Non-pigmented ciliary epithelial cell (primary cell): Measurements from ENCODE around the gene NBPF15.
"Not testable (repeated sequence)": the region's sequence is repeated elsewhere in the genome, so short reads cannot be mapped to it uniquely, and the experiment has no call there.

ENCODE experiments used
- DNase-seq: peaks from one replicate; pipeline ENCODE4 v3.0.0-alpha.2; 2010; ENCODE audit warnings: low read depth

The NBPF15 gene, protein sequence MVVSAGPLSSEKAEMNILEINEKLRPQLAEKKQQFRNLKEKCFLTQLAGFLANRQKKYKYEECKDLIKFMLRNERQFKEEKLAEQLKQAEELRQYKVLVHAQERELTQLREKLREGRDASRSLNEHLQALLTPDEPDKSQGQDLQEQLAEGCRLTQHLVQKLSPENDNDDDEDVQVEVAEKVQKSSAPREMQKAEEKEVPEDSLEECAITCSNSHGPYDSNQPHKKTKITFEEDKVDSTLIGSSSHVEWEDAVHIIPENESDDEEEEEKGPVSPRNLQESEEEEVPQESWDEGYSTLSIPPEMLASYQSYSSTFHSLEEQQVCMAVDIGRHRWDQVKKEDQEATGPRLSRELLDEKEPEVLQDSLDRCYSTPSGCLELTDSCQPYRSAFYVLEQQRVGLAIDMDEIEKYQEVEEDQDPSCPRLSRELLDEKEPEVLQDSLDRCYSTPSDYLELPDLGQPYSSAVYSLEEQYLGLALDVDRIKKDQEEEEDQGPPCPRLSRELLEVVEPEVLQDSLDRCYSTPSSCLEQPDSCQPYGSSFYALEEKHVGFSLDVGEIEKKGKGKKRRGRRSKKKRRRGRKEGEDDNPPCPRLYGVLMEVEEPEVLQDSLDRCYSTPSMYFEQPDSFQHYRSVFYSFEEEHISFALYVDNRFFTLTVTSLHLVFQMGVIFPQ

GRCh38 chr1:144461136-144461759 lies at the start of gene NBPF15:
TSS of gene NBPF15 (minus strand) at chr1:144461669. CDS start at chr1:144440003, 21,666 bp downstream.
- not testable (repeated sequence) for DNase-seq

- not testable (repeated sequence) for DNase-seq
Measured at GRCh38 chr1:144496429-144496828, 35.0 kb upstream of the NBPF15 start.

- DNase-seq: not testable (repeated sequence)
Measured at GRCh38 chr1:144494130-144494529, 32.7 kb upstream of the NBPF15 start.

DNA sequence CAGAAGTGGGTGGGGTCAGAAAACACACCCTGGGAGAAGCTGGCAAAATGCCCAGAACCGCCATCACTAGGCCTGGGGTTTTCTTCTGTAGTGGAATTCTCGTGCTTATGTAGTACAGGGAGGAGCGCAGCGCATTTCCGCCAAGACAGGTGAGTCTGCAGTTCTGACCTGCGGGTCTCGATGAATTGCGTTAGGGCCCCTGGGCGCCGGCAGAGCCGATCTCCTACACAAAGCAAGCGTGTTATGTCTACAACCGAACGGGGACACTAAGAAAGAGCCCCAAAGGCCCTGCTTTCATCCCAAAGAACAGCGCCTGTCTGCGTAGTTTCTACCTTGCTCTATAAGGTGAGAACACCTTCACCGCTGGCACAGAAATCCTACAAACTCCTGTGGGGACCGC lies 28.9 kb upstream of the NBPF15 start:
- not testable (repeated sequence) for DNase-seq

GRCh38 chr1:144487002-144487401 lies 25.5 kb upstream of the NBPF15 start:
- DNase-seq: not testable (repeated sequence)

GRCh38 chr1:144485048-144485993 lies 23.9 kb upstream of the NBPF15 start:
- not testable (repeated sequence) for DNase-seq

GRCh38 chr1:144473897-144474296 lies 12.4 kb upstream of the NBPF15 start:
- DNase-seq: not testable (repeated sequence)

- not testable (repeated sequence) for DNase-seq
Measured at GRCh38 chr1:144471434-144471833, 10.0 kb upstream of the NBPF15 start.

DNA sequence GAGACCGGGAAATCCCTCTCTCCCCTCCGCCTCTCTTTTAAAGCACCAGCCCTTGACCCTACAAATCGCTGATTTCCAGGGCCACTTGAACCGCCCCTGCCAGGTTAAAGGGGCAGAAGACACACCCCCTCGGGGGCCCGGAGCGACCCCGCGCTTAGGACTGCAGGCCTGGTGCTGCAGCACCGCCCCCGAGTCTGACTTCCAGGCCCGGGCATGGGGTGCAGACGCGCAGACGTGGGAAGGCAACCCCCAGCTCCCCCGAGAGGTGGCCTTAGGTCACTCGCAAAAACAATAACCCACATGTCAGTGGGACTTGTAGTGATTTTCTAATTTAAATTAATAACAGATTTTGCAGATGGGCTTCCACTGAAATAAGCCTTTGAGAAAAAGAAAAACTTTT lies 309 bp upstream of the NBPF15 start:
- not testable (repeated sequence) for DNase-seq

GRCh38 chr1:144460686-144461085 lies 783 bp downstream of the NBPF15 start:
- DNase-seq: not testable (repeated sequence)

DNA sequence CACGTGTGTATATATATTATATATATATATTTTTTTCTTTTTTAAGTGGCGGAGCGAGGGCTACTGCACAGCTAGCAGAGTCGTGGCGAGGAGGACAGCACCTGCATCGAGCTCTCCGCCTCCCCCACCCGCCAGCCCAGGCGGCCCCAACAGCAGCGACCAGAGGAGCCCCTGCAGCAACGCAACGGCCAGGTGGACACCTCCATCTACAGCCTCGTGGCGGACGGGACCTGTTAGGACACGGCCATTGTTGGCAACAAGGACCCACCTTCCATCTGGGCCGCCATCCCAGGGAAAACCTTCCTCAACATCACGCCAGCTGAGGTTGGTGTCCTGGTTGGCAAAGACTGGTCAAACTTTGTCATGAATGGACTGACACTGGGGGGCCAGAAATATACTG lies 19.1 kb downstream of the NBPF15 start:
- not testable (repeated sequence) for DNase-seq

DNA sequence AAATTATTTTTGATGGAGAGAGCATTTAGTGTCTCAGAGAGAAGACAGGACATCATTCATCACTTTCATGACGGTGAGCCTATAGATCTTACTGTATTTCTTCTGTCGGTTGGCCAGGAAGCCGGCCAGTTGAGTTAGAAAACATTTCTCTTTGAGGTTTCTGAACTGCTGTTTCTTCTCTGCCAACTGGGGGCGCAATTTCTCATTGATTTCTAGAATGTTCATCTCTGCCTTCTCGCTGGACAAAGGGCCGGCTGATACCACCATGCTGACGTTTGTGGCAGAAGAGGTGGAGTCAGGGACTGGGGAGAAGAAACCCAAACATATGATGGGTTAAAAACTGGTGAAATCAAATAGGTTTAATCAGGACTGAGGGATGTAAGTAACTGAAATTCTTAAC lies 21.7 kb downstream of the NBPF15 start:
- not testable (repeated sequence) for DNase-seq

GRCh38 chr1:144418891-144419694 lies 42.4 kb downstream of the NBPF15 start:
- peak; percentile 9 for DNase-seq

DNA sequence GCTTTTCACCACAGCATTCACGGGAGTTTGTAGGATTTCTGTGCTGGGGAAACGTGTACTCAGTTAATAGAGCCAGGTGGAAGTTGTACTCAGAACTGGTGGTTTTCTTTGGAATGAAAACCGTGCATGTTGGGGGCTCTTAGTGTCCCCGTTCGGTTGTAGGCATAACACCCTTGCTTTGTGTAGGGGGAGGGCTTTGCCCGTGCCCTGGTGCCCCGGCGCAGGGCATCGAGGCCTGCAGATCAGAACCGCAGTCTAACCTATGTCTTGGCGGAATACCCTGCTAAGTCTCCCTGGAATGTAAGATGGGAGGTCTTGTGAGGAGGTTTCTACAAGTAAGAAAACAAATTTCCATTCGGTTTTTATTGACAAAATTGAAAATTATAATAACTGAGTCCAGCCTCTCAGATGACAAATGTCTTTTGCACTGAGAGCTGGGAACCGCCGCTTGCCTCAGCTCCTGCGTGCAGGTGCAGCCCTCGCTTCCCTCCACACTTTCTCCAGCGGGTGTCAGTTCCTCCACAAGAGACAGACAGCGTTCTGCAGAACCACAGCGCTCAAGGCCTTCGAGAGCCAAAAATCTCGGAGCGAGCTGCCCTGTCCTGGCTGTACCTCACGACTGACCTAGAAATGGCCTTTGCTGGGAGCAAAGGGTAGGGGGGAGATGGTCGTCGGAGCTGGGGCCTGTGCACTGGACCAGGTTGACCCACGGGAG lies 47.9 kb downstream of the NBPF15 start:
- not testable (repeated sequence) for DNase-seq

DNA sequence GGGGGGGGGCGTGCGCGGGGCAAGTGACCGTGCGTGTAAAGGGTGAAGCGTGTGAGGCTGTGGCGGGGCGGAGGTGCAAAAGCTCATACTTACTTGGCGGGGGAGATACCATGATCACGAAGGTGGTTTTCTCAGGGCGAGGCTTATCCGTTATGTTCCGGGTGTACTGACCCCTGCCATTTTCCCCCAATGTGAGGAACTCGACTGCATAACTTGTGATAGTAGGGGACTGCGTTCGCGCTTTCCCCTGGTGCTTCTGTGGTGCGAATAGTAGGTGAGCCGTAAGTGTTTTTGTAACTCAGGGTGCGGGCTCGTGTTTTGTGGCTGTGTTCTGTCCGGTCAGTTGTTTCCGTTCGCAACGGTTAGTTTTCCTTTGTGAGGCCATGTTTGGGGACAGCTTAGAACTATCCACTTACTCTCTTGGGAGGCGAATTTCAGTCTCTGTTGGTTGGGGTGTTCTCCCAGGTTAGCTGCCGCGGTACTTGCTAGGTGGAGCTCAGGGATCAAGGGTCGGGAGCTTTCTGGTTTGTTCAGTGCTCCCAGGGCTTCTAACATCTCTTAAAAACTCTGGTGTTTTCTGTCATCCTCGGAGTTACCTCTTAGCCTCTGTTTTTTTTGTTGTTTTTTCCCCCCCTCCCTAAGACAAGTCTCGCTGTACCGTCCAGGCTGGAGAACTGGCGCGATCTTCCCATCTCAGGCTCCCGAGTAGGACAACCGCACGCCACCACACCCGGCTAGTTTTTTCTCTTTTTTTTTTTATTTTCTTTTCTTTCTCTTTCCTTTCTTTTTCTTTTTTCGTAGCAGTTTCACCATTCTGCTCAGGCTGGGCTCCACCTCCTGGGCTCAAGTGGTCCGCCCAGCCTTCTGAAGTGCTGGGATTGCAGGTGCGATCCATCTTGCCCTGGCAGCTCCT lies 48.7 kb downstream of the NBPF15 start:
- DNase-seq: peak; percentile 99

- DNase-seq: peak; percentile 40
Measured at GRCh38 chr1:144412068-144412471, 49.4 kb downstream of the NBPF15 start.

- DNase-seq: not testable (repeated sequence)
Measured at GRCh38 chr1:144402807-144403206, 58.7 kb downstream of the NBPF15 start.

DNA sequence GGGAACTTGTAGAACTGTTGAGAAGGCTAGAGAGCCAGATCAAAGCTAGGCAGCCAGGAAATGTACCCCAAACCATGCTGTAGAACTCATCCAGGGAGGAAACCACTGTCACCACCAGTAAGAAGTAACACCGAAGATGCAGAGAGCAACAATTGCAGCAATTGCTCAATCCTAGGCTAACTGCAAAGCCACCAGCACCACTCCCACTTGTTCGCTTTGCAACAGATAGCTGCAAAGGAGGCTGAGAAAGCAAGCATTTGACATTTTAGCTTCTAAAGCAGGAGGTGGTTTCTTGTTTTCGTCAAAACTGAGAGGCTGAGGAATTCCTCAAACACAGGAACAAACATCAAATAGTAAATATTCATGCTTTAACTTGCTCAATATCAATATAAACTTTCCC lies 89.8 kb downstream of the NBPF15 start:
- DNase-seq: not testable (repeated sequence)
